GM21529 (cell line): ENCODE measurements around the gene FAM3B.

Experiments used
- ATAC-seq: cut with Tn5 transposase; IDR thresholded peaks from one replicate; pipeline ENCODE4 v1.9.1; 2021; ENCODE audit not compliant: unreplicated experiment

FAM3B gene

GRCh38 chr21:41393876-41394465 is 77.4 kb downstream of the FAM3B start:
- ATAC-seq, result no peak

GRCh38 chr21:41396558-41397075 is 80.0 kb downstream of the FAM3B start:
- no peak for ATAC-seq

- no peak for ATAC-seq
Measured at GRCh38 chr21:41397471-41397891, 80.9 kb downstream of the FAM3B start.

DNA sequence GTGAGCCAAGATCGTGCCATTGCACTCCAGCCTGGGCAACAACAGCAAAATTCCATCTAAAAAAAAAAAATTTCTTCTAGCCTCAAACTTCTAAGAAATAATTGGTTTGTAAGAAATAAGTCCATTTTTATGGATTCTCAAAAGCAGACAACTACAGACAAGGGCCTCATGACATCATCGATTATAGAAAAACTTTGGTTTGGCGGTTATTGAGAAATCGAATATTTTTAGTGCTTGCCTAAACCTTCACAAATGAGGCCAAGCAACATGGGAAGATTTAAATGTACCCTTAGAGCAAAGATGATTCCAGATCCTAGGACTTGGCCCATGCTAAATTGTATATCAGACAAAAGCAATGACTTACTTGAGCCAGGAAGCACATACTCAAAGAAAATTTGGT is 81.7 kb downstream of the FAM3B start:
- no peak for ATAC-seq

DNA sequence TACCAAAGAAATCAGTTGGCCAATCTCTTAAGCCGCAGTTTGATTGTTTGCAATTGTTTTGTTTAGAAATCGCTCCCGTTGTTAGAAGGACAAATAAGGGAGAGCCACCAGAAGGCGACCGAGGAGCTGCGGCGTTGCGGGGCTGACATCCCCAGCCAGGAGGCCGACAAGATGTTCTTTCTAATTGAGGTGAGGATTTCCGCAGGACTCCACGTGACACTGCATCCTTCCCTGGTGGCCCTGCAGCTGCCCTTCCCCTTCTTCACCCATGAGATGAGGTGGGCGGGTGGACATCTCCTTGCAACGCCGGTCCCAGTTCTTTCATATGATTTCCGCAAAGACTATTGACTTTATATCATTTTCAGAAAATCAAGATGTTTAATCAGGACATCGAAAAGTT is 82.2 kb downstream of the FAM3B start:
- no peak for ATAC-seq

- no peak for ATAC-seq
Measured at GRCh38 chr21:41399246-41399800, 82.7 kb downstream of the FAM3B start.

- ATAC-seq, result no peak
Measured at GRCh38 chr21:41402231-41402630, 85.6 kb downstream of the FAM3B start.

DNA sequence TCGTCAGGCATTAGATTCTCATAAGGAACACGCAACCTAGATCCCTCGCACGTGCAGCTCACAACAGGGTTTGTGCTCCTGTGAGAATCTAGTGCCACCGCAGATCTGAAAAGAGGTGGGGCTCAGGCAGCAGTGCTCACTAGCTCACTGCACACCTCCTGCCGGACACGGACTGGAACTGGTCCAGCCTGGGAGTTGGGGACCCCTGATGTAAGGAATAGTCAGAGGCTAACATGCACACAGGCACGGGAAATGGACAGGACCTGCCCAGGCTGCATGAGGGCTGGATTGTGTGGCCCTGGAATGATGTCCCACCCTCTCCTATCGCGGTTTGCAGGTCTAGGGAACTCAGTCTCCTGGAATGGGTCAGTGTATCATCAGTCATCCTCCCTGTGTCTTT is 86.2 kb downstream of the FAM3B start:
- ATAC-seq, result no peak

DNA sequence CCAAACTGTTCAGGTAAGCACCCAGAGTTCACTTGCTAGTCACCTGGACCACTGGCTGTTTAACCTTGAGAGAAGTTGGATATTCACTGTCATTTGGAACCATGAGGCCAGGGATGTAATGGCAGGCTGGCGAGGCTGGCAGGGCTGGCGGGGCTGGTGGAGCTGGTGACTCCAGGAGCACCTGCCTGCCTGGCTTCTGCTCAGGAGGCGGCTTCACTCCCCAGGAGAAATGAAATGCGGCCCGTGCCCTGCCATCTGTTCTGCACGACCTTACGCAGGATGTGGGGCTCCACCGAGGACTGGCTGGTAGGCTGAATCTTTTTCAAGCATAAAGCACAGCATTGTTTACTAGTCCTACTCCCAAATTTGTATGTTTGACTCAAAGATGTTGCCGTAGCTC is 86.7 kb downstream of the FAM3B start:
- no peak for ATAC-seq

GRCh38 chr21:41403966-41404365 is 87.4 kb downstream of the FAM3B start:
- no peak for ATAC-seq

GRCh38 chr21:41405321-41405720 is 88.7 kb downstream of the FAM3B start:
- ATAC-seq, result no peak

DNA sequence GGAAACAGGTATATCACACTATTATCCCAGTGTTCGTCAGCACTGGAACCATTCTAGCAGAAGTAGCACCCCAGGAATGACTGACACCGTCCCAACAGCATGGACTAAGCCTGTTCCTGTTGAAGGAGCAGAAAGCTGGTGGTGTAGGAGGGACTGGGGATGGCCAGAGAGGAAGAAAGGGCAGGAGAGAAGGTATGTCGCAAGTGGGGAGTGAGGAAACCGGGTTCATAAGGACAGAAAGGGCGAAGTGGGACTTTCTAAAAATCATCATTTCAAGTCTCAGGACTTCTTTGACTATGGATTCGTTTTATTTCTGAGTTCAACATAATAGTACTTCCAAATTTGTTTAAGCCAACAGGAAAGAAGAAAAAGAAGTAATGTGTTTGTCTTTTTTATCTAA is 89.7 kb downstream of the FAM3B start:
- ATAC-seq, result no peak
